Hematopoietic multipotent progenitor cell treated with erythropoietin and hydrocortisone succinate and interleukin-3 and kit ligand, for 15 days (in vitro differentiated cells): ENCODE results near the gene CCL17.
"Not testable (repeated sequence)": the region's sequence is repeated elsewhere in the genome, so short reads cannot be mapped to it uniquely, and the experiment has no call there.

Experiments
- DNase-seq: peaks from one replicate; pipeline ENCODE4 v3.0.0-alpha.2; 2015; ENCODE audit warnings: low spot score

CCL17 gene

DNA sequence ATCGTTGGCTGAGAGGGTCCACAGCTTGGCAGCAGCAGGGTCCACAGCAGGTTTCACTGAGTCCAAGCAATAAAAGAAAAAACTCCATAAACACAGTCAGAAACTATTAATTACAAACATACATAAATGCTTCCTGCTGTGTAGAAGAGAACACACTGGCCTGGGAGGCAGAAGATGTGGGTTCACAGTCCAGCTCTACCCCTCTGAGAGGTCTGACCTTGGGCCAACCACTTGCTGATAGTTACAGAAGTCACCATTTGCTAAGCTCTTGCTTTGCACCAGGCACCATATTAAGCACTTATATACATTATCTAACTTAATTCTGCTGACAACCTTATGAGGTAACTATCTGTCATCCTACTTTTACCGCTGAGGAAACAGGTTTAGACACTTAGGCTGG is 27.9 kb downstream of the CCL17 start:
- DNase-seq, result no peak

DNA sequence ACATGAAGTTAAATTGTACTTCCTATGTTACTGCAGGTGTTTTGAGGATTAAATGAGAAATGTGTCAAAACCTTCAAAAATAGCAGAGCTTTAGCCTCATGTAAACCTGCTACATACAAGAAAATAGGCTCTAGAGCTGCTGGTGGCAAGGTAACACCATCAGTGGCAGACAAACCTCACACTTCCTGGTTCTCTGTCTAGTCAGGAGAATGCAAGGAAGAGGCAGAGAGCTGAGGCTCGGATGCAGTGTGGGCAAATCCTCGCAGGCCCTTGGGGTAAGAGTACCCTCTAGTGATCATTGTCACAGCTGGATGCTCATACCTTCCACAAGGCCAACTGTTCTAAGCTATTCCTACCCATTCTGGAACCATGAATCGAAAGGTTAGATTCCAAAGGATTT is 28.4 kb downstream of the CCL17 start:
- no peak for DNase-seq

GRCh38 chr16:57434003-57434402 is 29.4 kb downstream of the CCL17 start:
- DNase-seq, result no peak

DNA sequence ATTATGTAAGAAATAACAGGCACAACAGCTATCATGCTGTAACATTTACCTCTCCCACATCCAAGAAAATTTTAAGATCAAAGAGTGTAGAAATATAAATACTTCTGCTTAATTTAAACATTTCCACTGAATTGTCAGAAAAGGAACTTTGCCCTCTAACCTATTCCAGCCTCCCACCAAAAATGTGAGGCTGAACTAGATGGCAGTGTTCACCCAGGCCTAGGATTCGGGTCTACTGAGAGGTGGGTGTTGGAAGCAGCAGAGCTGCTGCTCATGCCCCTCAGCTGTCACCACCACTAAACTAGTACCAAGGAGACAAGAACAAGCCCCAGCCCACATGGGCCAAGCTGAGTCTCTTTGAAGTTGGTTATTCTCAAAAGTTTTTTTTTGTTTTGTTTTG is 31.3 kb downstream of the CCL17 start:
- no peak for DNase-seq

DNA sequence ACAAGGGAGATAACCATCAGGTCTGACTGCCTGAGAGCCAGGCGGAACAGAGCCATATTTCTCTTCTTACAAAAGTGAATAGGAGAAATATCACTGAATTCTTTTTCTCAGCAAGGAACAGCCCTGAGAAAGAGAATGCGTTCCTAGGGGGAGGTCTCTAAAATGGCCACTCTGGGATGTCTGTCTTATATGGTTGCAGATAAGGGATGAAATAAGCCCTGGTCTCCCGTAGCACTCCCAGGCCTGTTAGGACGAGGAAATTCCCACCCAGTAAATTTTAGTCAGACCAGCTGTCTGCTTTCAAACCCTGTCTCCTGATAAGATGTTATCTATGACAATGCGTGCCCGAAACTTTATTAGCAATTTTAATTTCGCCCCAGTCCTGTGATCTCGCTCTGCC is 35.4 kb downstream of the CCL17 start:
- not testable (repeated sequence) for DNase-seq

- DNase-seq, result not testable (repeated sequence)
Measured at GRCh38 chr16:57440551-57440950, 36.0 kb downstream of the CCL17 start.

GRCh38 chr16:57444711-57445110 is 40.1 kb downstream of the CCL17 start:
- DNase-seq, result no peak

GRCh38 chr16:57445510-57445909 is 40.9 kb downstream of the CCL17 start:
- DNase-seq, result no peak

DNA sequence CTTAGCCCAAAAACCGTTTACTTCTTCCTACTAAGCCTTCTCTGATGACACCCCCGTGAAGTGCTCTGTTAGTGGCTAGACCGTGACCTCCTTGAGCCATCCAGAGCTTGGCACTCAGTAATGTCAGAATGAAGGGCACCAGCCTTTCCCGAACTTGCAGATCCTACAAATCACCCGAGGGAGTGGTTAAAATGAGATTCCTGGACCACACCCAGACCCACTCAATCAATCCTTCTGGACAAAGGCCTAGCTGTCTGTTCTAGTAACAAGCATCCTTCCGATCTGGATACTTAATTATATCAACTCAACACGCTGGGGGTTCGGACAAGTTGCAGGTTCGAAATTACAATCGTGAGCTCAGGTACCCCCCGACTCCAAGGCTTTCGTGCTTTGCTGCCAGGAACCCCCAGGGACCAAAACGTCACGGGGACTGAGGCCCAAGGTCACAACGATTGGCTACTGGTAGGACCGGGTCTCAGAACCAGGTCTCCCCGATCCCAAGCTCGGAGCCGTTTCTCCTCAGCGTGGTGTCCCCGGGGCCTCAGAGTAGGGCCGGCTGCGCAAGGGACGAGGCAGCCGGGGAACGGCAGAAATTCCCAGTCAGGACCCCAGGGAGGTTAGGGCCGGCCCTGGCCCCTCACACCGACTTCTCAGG is 42.1 kb downstream of the CCL17 start:
- DNase-seq, result peak; percentile 23

DNA sequence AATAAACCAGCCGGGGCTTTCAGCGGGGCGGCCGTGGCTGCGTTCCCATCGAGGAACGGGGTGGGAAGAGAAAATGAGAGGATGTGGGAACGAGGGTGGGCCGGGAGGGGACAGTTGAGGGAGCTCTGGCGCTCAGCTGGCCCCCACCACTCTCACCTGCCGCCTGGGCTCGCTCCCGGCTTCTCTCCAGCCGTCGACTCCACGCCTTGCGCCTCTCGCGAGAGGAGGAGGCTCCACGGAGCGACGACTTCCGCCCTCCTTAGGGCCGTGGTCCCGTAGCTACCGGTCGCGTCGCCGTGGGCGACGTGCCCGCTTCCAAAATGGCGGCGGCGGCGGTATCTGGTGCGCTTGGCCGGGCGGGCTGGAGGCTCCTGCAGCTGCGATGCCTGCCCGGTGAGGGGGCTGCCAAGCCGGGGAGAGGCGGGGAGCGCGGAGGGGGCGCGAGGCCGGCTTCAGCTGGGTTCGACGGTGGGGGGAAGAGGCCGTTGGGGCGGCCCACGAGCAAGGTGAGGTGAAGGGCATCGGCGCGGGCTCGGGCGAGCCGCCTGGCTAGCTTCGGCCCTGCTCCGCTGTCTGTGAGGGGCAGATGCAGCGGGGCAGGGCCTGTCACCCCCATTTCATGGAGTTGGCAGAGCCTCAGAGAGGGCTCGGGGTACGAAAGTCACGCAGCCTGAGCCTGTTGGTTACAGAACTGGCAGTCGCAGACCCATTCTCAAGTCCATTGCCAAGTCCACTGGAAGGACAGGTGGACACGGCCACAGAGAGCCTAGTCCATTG is 42.8 kb downstream of the CCL17 start, which contains the start of the genes CIAPIN1 and COQ9:
TSS of gene CIAPIN1 (minus strand) at position 200 of the 777 bp plus-strand sequence. CDS start 6,457 bp downstream, outside the sequence.
TSS of gene COQ9 (plus strand) at position 294 of the 777 bp plus-strand sequence. CDS start at position 321, 27 bp downstream.
- DNase-seq, result peak; percentile 94

DNA sequence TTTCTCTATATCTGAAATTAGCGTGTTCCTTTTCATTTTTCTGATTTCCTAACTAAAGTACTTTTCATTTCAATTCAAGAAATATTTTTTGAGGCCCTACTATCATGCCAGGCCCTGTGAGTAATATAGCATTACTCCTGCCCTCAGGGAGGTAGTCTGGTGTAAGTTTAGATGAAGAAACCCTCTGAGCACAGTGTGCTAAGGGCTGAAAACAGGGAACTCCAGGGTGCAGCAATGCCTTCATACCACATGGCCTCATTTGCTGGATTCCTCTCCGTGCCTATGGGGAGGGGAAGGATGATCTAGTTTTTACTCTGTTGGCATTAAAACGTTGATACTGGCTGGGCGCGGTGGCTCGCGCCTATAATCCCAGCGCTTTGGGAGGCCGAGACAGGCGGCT is 47.5 kb downstream of the CCL17 start:
- no peak for DNase-seq

DNA sequence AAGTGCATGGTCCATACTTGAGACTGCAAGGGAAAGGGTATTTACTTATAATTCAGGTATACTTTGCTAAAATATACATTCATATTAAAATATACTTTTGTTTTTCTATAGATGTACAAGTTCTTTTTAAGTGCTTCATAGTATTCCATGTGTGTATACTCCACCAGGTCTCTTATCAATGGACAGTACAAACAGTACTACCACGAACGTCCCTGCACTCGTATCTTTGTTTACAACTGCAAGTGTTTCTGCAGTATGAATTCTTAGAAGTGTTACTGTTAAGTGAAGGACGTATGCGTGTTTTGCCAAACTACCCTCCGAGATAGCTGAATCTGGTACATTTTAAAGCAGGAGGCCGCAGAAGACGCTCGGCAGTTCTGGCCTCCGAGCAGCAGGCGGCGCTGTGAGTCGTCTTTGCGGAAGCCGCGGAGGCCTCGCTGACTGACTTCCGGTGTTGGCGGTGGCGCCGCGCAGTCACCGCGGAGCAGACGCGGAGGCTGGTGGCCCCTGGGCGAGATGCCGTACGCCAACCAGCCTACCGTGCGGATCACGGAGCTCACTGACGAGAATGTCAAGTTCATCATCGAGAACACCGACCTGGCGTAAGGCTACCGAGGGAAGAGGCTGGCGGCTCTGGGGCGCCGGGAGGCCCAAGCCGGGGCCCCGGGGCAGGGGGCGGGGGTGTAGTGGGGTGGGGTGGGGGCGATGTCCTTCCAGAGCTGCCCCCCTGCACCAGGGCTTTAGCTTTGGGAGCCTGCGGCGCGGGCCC is 57.8 kb downstream of the CCL17 start, which contains the start of gene POLR2C:
TSS of gene POLR2C (plus strand) at position 471 of the 769 bp plus-strand sequence. CDS start at position 517, 46 bp downstream.
- DNase-seq, result peak; percentile 91

GRCh38 chr16:57462978-57463362 is 58.4 kb downstream of the CCL17 start:
- DNase-seq, result no peak

DNA sequence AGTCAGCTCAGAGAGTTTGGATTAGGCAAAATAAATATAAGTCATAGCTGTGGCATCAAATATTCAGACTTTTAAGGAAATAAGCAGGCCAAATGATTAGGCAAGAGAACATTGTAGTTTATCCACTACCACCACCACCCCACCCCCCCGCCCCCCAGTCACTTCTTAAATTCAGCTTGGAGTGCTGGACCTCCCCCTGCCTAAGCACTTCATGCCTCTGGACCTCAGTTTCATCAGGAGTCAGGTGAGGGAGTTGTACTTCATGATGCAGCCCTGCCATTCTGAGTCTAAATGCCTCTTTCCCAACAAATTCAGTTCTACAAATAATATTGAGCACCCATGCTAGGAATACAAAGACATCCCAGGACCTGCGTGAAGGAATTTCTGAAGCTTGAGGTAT is 60.0 kb downstream of the CCL17 start:
- DNase-seq, result no peak
